Colonic mucosa (tissue), 4 donors: ENCODE data around the gene OTUD5. TPM values are rescaled to one million over a fixed set of nuclear protein-coding genes. Genes with fewer than 3 reads are reported as not detected.
A peak's percentile ranks its signal among the peaks of the same experiment; 100 is the strongest.

Experiments
- DNase-seq: peaks from one replicate; pipeline ENCODE4 v3.0.0-alpha.2; 2020
- H3K27ac ChIP-seq: fragments of 200-600 bp; one replicate; pipeline ENCODE4 v1.8.0; 2021
- H3K27me3 ChIP-seq: fragments of 200-600 bp; one replicate; pipeline ENCODE4 v1.8.0; 2021
- H3K36me3 ChIP-seq: fragments of 200-600 bp; one replicate; pipeline ENCODE4 v1.8.0; 2021
- H3K4me1 ChIP-seq: fragments of 200-600 bp; one replicate; pipeline ENCODE4 v1.8.0; 2021; ENCODE audit warnings: mild to moderate bottlenecking
- H3K4me3 ChIP-seq: fragments of 200-600 bp; one replicate; pipeline ENCODE4 v1.8.0; 2021
- H3K9ac ChIP-seq, 2 donors: one replicate each; pipeline ENCODE4 v1.7.0; 2013; ENCODE audit warnings: control low read depth in 2 of 2, low read depth in 2 of 2, low read length in 2 of 2
- H3K9me3 ChIP-seq: fragments of 200-600 bp; one replicate; pipeline ENCODE4 v1.8.0; 2021
- intact Hi-C: fragments of 100-400 bp; cut with DNase I; formaldehyde crosslinking; loops from one replicate; pipeline ENCODE4 v1.14.1; 2022
- total RNA-seq, 2 donors: library from RNA; stranded (reverse); fragmentation: NEBNext Ultra II Directional in 1 of 2; extraction: Animal tissue kit (Norgen Biotek cat#: 25700) in 1 of 2; gene quantifications; one replicate each; pipeline ENCODE4 v1.2.1, GENCODE V29; 2021
- TF ChIP-seq, protein P1 (sequence below): fragments of 200-600 bp; IDR thresholded peaks from one replicate; pipeline ENCODE4 v1.8.0; 2022; ENCODE audit warnings: antibody characterized with exemption, mild to moderate bottlenecking
- donor health status: healthy.
- donor health status: DM: no; HTN: no; CAD: no.
- donor health status: DM: no; HTN: no; CAD: no.

The OTUD5 gene
- total RNA-seq, 2 donors from 2014 or later = 40.2 to 40.9 TPM

DNA sequence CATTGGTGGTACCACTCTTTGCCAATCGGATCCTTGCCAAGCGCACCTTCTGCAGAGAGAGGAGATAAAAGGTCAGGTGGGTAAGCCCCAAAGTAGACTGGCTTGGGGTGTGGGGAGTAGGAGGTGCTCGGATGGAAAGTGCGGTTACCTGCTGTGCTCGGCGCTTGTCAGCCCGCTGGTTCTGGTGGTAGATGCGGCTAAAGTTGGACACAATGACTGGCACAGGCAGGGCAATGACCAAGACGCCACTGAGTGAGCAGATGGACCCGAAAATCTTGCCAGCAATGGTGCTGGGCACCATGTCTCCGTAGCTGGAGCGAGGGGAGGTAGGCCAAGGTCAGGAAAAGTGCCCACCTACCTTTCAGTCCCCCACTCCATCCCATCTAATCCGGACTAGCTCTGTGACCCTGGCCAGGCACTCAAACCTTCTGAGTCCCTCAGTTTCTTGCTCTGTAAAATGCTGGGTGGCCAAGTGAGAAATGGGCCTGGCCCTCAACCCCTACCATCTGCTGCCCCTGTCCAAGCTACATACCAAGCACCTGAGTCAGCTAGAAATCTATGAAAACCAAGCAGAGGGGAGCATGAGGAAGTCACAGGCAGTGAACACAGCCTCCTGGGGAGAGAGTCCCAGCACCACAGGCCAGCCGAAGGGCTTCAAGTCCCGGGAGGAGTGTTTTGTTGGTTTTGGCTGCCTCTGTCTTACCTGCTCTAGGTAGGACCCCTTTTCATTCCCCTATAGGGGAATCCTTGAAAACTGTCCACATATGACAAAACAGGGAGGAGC is 9.6 kb upstream of the OTUD5 start:
- H3K9me3 ChIP-seq = no peaks in the 10 kb centered on the region
- intact Hi-C loops = no loop called here
- TF ChIP-seq, protein P1, sequence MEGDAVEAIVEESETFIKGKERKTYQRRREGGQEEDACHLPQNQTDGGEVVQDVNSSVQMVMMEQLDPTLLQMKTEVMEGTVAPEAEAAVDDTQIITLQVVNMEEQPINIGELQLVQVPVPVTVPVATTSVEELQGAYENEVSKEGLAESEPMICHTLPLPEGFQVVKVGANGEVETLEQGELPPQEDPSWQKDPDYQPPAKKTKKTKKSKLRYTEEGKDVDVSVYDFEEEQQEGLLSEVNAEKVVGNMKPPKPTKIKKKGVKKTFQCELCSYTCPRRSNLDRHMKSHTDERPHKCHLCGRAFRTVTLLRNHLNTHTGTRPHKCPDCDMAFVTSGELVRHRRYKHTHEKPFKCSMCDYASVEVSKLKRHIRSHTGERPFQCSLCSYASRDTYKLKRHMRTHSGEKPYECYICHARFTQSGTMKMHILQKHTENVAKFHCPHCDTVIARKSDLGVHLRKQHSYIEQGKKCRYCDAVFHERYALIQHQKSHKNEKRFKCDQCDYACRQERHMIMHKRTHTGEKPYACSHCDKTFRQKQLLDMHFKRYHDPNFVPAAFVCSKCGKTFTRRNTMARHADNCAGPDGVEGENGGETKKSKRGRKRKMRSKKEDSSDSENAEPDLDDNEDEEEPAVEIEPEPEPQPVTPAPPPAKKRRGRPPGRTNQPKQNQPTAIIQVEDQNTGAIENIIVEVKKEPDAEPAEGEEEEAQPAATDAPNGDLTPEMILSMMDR = no peak
- H3K4me3 ChIP-seq = no peak overlapping the region
- H3K36me3 ChIP-seq = no peaks in the 10 kb centered on the region
- no peak for DNase-seq
- no peaks in the 10 kb centered on the region for H3K27me3 ChIP-seq
- no peak overlapping the region for H3K9ac ChIP-seq
- no peaks in the 10 kb centered on the region for H3K4me1 ChIP-seq
- H3K27ac ChIP-seq = no peak overlapping the region

DNA sequence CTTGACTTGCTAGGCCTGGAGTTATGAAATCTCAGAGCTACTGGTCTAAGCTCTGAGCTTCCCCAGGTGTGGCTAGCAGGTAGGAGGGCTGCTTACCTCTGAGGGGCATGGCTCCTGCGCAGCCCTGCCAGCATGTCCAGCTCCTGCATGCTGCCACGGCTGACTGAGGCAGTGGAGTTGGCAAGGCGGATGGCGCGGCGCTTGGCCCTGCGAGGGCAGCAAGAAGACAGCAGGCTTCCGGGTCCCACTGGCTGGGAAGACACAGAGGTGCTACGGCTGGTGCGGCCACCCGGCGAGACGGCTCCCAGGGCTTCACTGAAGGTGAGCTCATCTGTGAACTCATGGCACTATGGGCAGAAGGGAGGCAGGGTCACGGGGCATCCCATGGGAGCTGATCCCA is 8.6 kb upstream of the OTUD5 start:
- DNase-seq = no peak
- Histone ChIP-seq H3K4me1 (no peaks in the 10 kb centered on the region), H3K9ac (no peak overlapping the region), H3K27me3 (no peaks in the 10 kb centered on the region), H3K4me3 (no peak overlapping the region), H3K36me3 (no peaks in the 10 kb centered on the region), H3K27ac (no peak overlapping the region), H3K9me3 (no peaks in the 10 kb centered on the region)
- intact Hi-C loops = no loop called here
- TF ChIP-seq, protein P1 = no peak

DNA sequence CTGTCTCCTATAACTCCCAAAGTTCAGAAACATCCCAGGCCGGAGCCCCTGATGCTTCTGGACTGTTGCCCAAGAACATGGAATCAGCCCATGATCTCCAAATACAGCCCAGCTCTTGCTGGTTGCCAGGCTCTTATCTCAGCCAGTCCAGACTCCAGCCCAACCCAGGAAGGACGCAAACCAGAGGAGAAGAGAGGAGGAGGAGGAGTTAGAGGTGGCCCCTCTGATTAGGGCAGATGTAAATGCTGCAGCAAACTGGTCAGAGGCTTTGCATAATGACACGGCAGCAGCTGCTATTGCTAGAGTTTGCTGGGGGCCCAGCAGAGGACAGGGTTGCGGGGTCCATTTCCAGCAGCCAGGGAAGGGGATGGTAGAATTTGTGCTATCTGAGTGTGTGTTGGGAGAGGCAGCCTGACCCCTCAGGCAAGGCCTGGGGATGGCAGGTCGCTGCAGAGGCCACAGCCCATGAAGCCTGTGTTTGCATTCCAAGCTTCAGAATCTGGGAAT is 4.2 kb upstream of the OTUD5 start:
- TF ChIP-seq, protein P1 = no peak
- no peak overlapping the region for H3K9ac ChIP-seq
- H3K4me1 ChIP-seq = no peaks in the 10 kb centered on the region
- no peak overlapping the region for H3K27ac ChIP-seq
- H3K36me3 ChIP-seq = no peaks in the 10 kb centered on the region
- intact Hi-C loops = no loop called here
- no peak overlapping the region for H3K4me3 ChIP-seq
- no peaks in the 10 kb centered on the region for H3K27me3 ChIP-seq
- H3K9me3 ChIP-seq = no peaks in the 10 kb centered on the region
- no peak for DNase-seq

DNA sequence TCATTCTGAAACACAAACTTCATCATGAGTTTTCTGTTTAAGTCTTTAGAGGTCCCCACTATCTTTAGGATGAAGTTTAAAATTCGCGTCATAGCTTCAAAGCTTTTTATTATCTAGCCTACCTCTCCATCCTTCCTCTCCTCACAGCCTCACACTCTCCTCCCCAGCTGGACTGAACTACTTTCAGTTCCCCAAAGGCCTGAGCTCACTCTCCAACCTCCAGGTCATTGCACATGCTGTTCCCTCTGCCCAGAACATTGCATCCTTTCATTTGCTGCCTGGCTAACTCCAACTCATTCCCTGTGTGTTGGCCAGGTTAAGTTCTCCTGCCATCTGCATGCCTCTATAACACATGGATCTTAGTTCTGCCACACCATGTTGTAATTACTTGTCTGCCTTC is 2.9 kb upstream of the OTUD5 start:
- intact Hi-C loops = no loop called here
- H3K4me1 ChIP-seq = no peaks in the 10 kb centered on the region
- no peak overlapping the region for H3K4me3 ChIP-seq
- H3K27me3 ChIP-seq = no peaks in the 10 kb centered on the region
- no peaks in the 10 kb centered on the region for H3K9me3 ChIP-seq
- no peak for DNase-seq
- TF ChIP-seq, protein P1 = no peak
- H3K9ac ChIP-seq = no peak overlapping the region
- no peak overlapping the region for H3K27ac ChIP-seq
- H3K36me3 ChIP-seq = no peaks in the 10 kb centered on the region

DNA sequence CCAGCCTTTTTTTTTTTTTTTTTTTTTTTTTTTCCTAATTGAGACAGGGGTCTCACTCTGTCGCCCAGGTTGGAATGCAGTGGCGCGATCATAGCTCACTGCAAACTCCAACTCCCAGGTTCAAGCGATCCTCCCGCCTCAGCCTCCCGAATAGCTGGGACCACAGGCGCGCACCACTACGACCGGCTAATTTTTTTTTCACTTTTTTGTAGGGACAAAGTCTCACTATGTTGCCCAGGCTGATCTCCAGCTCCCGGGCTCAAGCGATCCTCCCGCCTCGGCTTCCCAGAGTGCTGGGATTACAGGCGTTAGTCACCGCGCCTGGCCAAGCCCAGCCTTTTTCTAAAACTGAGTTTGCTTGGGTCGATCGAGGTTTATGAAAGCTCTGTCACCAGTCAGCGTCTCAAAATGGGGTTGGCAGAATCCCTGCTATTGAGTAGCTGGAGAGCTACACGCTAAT is 1.3 kb upstream of the OTUD5 start:
- H3K9me3 ChIP-seq = no peaks in the 10 kb centered on the region
- H3K4me3 ChIP-seq = peak overlapping the region; percentile 8
- no peaks in the 10 kb centered on the region for H3K4me1 ChIP-seq
- TF ChIP-seq, protein P1 = no peak
- peak overlapping the region; percentile 94 for H3K27ac ChIP-seq
- intact Hi-C loops = no loop called here
- no peaks in the 10 kb centered on the region for H3K36me3 ChIP-seq
- DNase-seq = peak; percentile 36
- H3K9ac ChIP-seq = peak overlapping the region; percentile 62 to 65
- no peaks in the 10 kb centered on the region for H3K27me3 ChIP-seq
